ENCODE measurements around the gene TLL2. TPM values are rescaled to one million over a fixed set of nuclear protein-coding genes. Genes with fewer than 3 reads are reported as not detected.

TLL2 gene
- total RNA-seq, 1 experiment from 2014 or later = 0.11 TPM

DNA sequence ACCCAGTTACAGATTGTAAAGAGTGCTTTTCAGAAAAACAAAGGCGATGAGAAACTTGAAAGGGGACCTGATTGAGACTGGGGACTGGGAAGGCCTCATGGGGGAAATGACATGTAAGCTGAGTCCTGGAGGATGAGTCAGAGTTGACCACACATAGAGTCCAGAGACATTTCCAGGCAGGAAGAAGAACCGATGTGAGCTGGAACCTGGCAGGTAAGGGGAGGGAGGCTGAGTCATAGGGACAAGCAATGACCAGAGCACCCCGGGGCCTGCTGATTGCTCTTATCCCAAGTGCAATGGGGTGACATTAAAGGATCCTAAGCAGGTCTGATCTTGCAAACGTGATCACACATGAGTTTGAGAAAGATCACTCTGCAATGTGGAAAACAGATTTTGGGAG lies 11.7 kb downstream of the TLL2 start:
- CTCF ChIA-PET = no interaction called here
- Histone ChIP-seq H3K36me3 (ENCODE audit: insufficient read depth, low read length, poor library complexity, severe bottlenecking) (no peaks in the 10 kb centered on the region), H3K9me3 (ENCODE audit: low read depth, low read length, poor library complexity, severe bottlenecking) (no peaks in the 10 kb centered on the region), H3K4me1 (ENCODE audit: insufficient read depth, low read length, poor library complexity, severe bottlenecking) (no peaks in the 10 kb centered on the region), H3K27ac (ENCODE audit: low read depth, low read length, poor library complexity, severe bottlenecking) (no peak overlapping the region), H3K4me3 (ENCODE audit: low read depth, low read length, poor library complexity, severe bottlenecking) (no peak overlapping the region), H3K27me3 (replicated peaks; ENCODE audit: insufficient read depth, low read depth, low read length, poor library complexity) (no peaks in the 10 kb centered on the region)
- no peak for TF ChIP-seq EZH2 (IDR thresholded peaks at IDR 0.05; ENCODE audit: borderline replicate concordance, low read depth, low read length, poor library complexity, severe bottlenecking)
- TF ChIP-seq, protein P1, sequence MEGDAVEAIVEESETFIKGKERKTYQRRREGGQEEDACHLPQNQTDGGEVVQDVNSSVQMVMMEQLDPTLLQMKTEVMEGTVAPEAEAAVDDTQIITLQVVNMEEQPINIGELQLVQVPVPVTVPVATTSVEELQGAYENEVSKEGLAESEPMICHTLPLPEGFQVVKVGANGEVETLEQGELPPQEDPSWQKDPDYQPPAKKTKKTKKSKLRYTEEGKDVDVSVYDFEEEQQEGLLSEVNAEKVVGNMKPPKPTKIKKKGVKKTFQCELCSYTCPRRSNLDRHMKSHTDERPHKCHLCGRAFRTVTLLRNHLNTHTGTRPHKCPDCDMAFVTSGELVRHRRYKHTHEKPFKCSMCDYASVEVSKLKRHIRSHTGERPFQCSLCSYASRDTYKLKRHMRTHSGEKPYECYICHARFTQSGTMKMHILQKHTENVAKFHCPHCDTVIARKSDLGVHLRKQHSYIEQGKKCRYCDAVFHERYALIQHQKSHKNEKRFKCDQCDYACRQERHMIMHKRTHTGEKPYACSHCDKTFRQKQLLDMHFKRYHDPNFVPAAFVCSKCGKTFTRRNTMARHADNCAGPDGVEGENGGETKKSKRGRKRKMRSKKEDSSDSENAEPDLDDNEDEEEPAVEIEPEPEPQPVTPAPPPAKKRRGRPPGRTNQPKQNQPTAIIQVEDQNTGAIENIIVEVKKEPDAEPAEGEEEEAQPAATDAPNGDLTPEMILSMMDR (conservative IDR thresholded peaks at IDR 0.05; ENCODE audit: low read depth, low read length) = no peak
- BruUV-seq (replicated peaks) = no TSS peak
- no peak for DNase-seq (ENCODE audit: low spot score)
- intact Hi-C loops (cut with micrococcal nuclease; ENCODE audit: unreplicated experiment) = no loop called here
- POLR2A ChIA-PET (ENCODE audit: low non-redundant PET) = interaction anchor here (0.6 kb wide), 1 partner anchor 78 kb away, joined by 3 read pairs; no protein-coding TSS in a partner anchor

DNA sequence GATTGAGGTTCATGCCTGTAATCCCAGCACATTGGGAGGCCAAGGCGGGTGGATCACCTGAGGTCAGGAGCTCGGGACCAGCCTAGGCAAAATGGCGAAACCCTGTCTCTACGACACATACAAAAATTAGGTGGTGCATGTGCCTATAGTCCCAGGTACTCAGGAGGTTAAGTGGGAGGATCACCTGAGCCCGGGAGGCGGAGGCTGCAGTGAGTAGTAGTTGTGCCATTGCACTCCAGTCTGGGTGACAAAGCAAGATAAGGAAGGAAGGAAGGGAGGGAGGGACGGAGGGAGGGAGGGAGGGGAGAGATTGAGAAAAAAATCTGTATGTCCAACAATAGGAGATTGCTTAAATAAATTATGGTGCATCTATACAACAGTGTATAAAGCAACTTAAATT lies 13.2 kb downstream of the TLL2 start:
- Histone ChIP-seq H3K4me1 (ENCODE audit: insufficient read depth, low read length, poor library complexity, severe bottlenecking) (no peaks in the 10 kb centered on the region), H3K4me3 (ENCODE audit: low read depth, low read length, poor library complexity, severe bottlenecking) (no peak overlapping the region), H3K27me3 (replicated peaks; ENCODE audit: insufficient read depth, low read depth, low read length, poor library complexity) (no peaks in the 10 kb centered on the region), H3K27ac (ENCODE audit: low read depth, low read length, poor library complexity, severe bottlenecking) (no peak overlapping the region), H3K9me3 (ENCODE audit: low read depth, low read length, poor library complexity, severe bottlenecking) (no peaks in the 10 kb centered on the region), H3K36me3 (ENCODE audit: insufficient read depth, low read length, poor library complexity, severe bottlenecking) (no peaks in the 10 kb centered on the region)
- intact Hi-C loops (cut with micrococcal nuclease; ENCODE audit: unreplicated experiment) = no loop called here
- DNase-seq (ENCODE audit: low spot score) = no peak
- CTCF ChIA-PET = no interaction called here
- no TSS peak for BruUV-seq (replicated peaks)
- POLR2A ChIA-PET (ENCODE audit: low non-redundant PET) = no interaction called here
- TF ChIP-seq, protein P1 (conservative IDR thresholded peaks at IDR 0.05; ENCODE audit: low read depth, low read length) = no peak
- TF ChIP-seq EZH2 (IDR thresholded peaks at IDR 0.05; ENCODE audit: borderline replicate concordance, low read depth, low read length, poor library complexity, severe bottlenecking) = no peak

DNA sequence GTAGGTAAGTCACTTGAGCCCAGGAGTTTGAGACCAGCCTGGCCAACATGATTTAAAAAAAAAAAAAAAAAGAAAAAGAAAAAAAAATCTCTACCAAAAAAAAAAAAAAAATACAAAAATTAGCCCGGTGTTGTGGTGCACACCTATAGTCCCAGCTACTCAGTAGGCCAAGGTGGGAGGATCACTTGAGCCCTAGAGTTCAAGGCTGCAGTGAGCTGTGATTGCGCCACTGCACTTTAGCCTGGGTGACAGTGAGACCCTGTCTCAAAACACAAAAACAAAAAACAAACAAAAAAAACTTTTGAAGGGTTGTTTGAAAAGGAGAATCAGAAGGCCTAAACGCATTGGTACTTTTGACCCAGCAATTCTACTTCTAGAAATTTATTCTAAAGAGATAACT lies 13.7 kb downstream of the TLL2 start:
- Histone ChIP-seq H3K4me3 (ENCODE audit: low read depth, low read length, poor library complexity, severe bottlenecking) (no peak overlapping the region), H3K27me3 (replicated peaks; ENCODE audit: insufficient read depth, low read depth, low read length, poor library complexity) (no peaks in the 10 kb centered on the region), H3K36me3 (ENCODE audit: insufficient read depth, low read length, poor library complexity, severe bottlenecking) (no peaks in the 10 kb centered on the region), H3K9me3 (ENCODE audit: low read depth, low read length, poor library complexity, severe bottlenecking) (no peaks in the 10 kb centered on the region), H3K27ac (ENCODE audit: low read depth, low read length, poor library complexity, severe bottlenecking) (no peak overlapping the region), H3K4me1 (ENCODE audit: insufficient read depth, low read length, poor library complexity, severe bottlenecking) (no peaks in the 10 kb centered on the region)
- intact Hi-C loops (cut with micrococcal nuclease; ENCODE audit: unreplicated experiment) = no loop called here
- no peak for TF ChIP-seq EZH2 (IDR thresholded peaks at IDR 0.05; ENCODE audit: borderline replicate concordance, low read depth, low read length, poor library complexity, severe bottlenecking)
- POLR2A ChIA-PET (ENCODE audit: low non-redundant PET) = no interaction called here
- no TSS peak for BruUV-seq (replicated peaks)
- DNase-seq (ENCODE audit: low spot score) = no peak
- CTCF ChIA-PET = no interaction called here

DNA sequence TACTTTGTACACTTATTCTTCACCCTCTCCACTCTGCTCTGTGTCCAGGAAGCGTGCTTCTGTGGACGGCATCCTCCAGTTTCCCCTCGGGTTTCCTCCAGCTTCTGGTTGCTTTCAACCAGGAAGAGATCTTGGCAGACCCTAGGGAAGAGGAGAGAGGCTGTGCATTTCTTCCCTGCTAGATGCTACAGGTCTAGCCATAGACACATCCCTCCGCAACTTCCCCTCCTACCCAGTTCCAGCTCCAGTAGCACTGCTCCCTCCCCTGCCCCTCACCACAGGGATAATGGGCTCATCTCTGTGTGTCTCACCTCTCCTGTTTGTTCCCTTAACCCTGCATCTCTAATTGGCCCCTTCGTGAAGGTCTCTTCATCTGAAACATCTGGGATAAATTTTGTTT lies 16.3 kb downstream of the TLL2 start:
- Histone ChIP-seq H3K4me1 (ENCODE audit: insufficient read depth, low read length, poor library complexity, severe bottlenecking) (no peaks in the 10 kb centered on the region), H3K27ac (ENCODE audit: low read depth, low read length, poor library complexity, severe bottlenecking) (no peak overlapping the region), H3K36me3 (ENCODE audit: insufficient read depth, low read length, poor library complexity, severe bottlenecking) (no peaks in the 10 kb centered on the region), H3K4me3 (ENCODE audit: low read depth, low read length, poor library complexity, severe bottlenecking) (no peak overlapping the region), H3K27me3 (replicated peaks; ENCODE audit: insufficient read depth, low read depth, low read length, poor library complexity) (no peaks in the 10 kb centered on the region), H3K9me3 (ENCODE audit: low read depth, low read length, poor library complexity, severe bottlenecking) (no peaks in the 10 kb centered on the region)
- no TSS peak for BruUV-seq (replicated peaks)
- DNase-seq (ENCODE audit: low spot score) = no peak
- no peak for TF ChIP-seq EZH2 (IDR thresholded peaks at IDR 0.05; ENCODE audit: borderline replicate concordance, low read depth, low read length, poor library complexity, severe bottlenecking)
- TF ChIP-seq, protein P1 (conservative IDR thresholded peaks at IDR 0.05; ENCODE audit: low read depth, low read length) = no peak
- intact Hi-C loops (cut with micrococcal nuclease; ENCODE audit: unreplicated experiment) = no loop called here
- ChIA-PET CTCF (no interaction called here), POLR2A (ENCODE audit: low non-redundant PET) (no interaction called here)
